GM12873 (cell line): Measurements from ENCODE around the gene RIBC2.

ENCODE experiments used
- TF ChIP-seq, protein P1 (sequence below): IDR thresholded peaks from 2 replicates; pipeline ENCODE4 v1.5.1; 2012; ENCODE audit warnings: low read depth, mild to moderate bottlenecking, moderate library complexity, low read length, control low read depth; ENCODE audit not compliant: insufficient read depth; ENCODE audit errors: missing control alignments

The RIBC2 gene

GRCh38 chr22:45398214-45398613 lies 15.3 kb upstream of the RIBC2 start:
- TF ChIP-seq, protein P1, sequence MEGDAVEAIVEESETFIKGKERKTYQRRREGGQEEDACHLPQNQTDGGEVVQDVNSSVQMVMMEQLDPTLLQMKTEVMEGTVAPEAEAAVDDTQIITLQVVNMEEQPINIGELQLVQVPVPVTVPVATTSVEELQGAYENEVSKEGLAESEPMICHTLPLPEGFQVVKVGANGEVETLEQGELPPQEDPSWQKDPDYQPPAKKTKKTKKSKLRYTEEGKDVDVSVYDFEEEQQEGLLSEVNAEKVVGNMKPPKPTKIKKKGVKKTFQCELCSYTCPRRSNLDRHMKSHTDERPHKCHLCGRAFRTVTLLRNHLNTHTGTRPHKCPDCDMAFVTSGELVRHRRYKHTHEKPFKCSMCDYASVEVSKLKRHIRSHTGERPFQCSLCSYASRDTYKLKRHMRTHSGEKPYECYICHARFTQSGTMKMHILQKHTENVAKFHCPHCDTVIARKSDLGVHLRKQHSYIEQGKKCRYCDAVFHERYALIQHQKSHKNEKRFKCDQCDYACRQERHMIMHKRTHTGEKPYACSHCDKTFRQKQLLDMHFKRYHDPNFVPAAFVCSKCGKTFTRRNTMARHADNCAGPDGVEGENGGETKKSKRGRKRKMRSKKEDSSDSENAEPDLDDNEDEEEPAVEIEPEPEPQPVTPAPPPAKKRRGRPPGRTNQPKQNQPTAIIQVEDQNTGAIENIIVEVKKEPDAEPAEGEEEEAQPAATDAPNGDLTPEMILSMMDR = no peak

DNA sequence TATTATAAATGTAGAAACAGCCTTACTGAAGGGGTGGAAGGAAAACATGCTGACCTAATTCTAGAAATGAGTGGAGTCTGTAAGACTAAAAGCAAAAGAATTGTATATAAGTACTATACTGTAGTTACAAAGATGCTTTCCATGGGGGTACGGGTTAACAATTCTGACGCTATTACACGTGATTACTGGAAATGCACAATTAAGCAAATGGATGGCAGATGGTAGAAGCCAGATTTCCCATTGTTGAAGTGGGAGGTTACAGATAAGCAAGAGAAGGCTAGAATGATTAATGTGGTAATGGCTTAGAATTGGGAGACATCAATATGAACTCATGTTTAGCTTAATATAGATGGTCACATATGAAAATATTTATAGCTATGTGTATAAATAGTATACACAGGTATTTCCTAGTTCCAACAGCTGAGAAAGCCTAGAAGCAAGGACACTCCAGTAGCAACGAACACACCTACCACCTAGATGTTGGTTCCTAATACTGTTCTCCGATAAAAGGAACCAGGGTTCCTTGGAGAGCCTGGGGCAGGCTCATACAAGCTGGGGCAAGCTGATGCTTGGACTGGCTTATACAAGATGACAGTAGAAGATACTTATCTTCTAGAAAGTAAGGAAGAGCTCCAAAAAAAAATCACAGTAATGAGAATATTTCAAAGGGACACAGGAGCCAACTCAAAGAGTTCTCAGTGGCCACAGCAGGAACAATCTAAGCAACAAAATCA lies 13.6 kb upstream of the RIBC2 start:
- TF ChIP-seq, protein P1 = no peak

DNA sequence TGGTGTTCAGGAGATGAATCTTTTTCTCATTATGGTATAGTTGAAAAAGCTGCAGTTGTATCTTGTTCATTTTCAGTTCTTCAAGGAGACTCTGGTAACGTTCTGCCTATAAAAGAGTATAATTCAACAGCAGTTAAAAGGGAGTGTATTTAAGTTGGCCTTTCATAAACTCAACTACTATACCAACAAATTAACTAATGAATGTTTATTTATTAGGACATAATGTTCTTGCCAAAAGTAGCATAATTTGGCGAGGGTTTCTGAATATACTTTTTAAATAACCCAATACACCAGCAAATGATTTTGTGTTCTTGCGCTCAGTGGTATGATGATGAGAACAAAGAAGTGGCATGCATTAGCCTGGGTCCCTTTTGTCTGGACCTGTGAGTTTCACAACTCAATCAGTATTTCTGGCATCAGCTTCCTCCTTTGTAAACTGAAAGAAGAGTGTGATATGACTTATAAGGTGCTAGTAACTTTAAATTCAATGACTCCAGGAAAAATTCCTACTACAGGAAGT lies 11.0 kb upstream of the RIBC2 start:
- TF ChIP-seq, protein P1 = no peak

- TF ChIP-seq, protein P1 = no peak
Measured at GRCh38 chr22:45407793-45408192, 5.7 kb upstream of the RIBC2 start.

GRCh38 chr22:45413013-45413367 lies 503 bp upstream of the RIBC2 start:
- TF ChIP-seq, protein P1 = no peak

DNA sequence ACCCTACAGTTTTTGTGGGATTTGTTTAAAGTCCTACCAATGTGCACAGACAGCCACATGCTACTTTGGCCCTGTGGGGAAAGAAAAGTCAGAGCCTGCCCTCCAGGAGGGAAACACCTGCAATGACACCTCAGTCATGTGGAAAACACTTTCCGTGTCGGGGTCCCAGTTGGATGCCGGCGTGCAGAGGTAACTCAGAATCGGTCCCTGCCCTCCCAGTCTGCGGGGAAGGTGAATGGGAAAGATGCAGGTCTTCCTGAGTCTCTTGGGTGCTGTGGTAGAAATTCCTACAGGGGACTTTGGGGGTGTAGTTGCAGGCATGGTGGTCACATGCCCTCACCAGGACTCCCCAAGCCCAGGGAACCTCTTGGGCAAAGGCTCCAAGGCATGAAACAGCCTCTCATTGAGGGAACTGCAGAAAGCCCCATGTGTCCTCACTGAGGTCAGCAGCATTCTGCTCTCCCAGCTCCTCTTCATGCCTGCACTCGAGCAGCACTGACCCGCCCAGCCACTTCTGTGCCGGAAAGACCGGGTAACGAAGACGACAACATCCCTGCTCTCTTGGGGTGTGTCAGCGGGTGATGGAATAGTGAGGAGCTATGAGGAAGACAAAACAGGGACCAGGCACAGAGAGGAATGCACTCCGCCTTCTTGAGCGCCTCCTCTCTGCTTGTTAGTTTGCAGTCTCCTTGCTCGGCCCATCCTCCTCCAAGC lies 4.7 kb downstream of the RIBC2 start:
- TF ChIP-seq, protein P1 = no peak

DNA sequence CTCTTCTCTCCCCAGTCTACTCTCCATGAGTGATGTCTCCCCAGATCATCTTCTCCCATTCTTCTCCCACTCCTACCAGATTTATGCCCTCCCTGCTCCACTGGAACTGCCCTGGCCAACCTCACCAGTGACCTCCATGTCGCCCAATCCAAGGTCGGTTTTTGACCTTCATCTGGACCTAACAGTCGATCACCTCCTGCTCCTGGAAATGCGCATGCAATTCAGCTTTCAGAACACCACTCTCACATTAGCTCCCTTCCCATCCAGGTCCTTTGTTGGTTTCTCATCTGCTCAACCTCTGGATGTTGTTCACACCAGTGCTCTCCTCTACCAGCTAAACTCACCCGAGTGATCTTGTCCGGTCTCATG lies 5.3 kb downstream of the RIBC2 start:
- TF ChIP-seq, protein P1 = no peak
